IPS DF 6.9 (cell line): ENCODE results near the gene TPM2.

Experiments used
- DNase-seq: peaks from one replicate; pipeline ENCODE4 v3.0.0-alpha.2; 2013; ENCODE audit warnings: low read depth, low spot score
- H3K27ac ChIP-seq: one replicate; pipeline ENCODE4 v1.5.1; 2013; ENCODE audit warnings: low read length, control low read depth
- H3K27me3 ChIP-seq: 2 replicates; pipeline ENCODE4 v1.6.1; 2013; ENCODE audit warnings: mild to moderate bottlenecking, low read length; ENCODE audit not compliant: control insufficient read depth, insufficient read depth
- H3K36me3 ChIP-seq: 2 replicates; pipeline ENCODE4 v1.6.1; 2013; ENCODE audit warnings: low read length; ENCODE audit not compliant: control insufficient read depth, insufficient read depth
- H3K4me1 ChIP-seq: 2 replicates; pipeline ENCODE4 v1.6.1; 2013; ENCODE audit warnings: low read length; ENCODE audit not compliant: control insufficient read depth, insufficient read depth
- H3K4me3 ChIP-seq: 2 replicates; pipeline ENCODE4 v1.5.1; 2013; ENCODE audit warnings: mild to moderate bottlenecking, low read length
- H3K9me3 ChIP-seq: 2 replicates; pipeline ENCODE4 v1.6.1; 2013; ENCODE audit warnings: low read length, inconsistent platforms; ENCODE audit not compliant: control insufficient read depth, insufficient read depth
- WGBS: extraction: QIAGEN DNeasy Blood & Tissue Kit; methylation state at CpG from one replicate; pipeline ENCODE4 v1.1.7; 2013; ENCODE audit warnings: mixed read lengths, missing lambda C conversion rate; ENCODE audit not compliant: insufficient read length, insufficient coverage; 5-methylcytosine and 5-hydroxymethylcytosine counted together

TPM2 gene

DNA sequence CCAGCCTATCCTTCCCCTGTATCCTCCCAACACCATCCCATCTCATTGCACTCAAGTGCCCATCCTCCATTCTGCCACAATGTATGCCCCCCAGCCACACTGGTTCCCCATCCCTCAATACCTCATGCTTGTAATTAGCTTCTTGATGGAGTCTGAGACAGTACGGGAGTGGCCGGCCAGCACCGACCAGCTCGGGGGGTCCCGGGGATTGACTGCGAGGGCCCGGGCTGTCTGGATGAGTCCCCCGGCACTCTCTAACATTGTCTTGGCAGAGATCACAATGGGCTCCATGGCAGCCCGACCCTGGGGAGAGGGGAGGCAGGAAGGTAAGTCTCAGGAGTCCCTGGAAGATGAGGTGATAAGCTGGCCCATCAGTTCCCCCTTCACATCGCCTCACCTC lies 17.2 kb upstream of the TPM2 start:
- Histone ChIP-seq H3K27me3 (no peaks in the 10 kb centered on the region), H3K27ac (no peak overlapping the region), H3K9me3 (no peaks in the 10 kb centered on the region), H3K4me3 (no peak overlapping the region), H3K4me1 (no peaks in the 10 kb centered on the region), H3K36me3 (peaks cover 63% of the 10 kb centered on the region)
- no peak for DNase-seq
- no CpG with 5 or more reads among the region's 10 CpGs for WGBS

DNA sequence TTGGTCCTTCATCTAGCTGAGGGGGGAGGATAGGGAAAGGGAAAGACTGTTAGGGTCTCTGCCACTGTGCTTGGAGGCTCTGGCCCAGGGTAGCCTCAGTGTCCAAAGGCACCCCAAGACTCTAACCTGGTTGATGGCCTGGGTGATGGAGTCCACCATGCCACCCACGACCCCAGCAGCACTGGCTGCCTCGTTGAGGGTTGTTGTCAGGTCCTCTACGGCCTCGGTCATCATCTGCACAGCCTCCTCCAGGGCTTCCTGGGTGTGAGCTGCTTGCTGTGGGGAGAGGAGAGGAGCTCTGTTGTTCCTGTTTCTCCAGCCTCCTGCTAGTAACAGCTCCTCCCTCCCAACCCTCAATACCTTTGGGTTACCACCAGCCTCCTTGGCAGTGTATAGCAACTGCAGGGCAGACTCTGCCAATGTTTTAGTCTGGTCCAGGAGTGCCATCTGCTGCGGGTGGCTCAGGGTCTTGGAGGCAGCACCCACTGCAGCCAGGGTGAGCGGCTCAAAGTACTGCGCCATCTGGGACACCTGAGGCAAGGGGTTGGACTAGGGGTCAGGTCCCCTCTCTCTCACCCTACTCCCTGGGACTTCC lies 16.2 kb upstream of the TPM2 start:
- no peaks in the 10 kb centered on the region for H3K27me3 ChIP-seq
- no peaks in the 10 kb centered on the region for H3K4me1 ChIP-seq
- H3K9me3 ChIP-seq: no peaks in the 10 kb centered on the region
- H3K4me3 ChIP-seq: no peak overlapping the region
- no CpG with 5 or more reads among the region's 7 CpGs for whole genome bisulfite sequencing
- H3K27ac ChIP-seq: no peak overlapping the region
- H3K36me3 ChIP-seq: peaks cover 56% of the 10 kb centered on the region
- no peak for DNase-seq

DNA sequence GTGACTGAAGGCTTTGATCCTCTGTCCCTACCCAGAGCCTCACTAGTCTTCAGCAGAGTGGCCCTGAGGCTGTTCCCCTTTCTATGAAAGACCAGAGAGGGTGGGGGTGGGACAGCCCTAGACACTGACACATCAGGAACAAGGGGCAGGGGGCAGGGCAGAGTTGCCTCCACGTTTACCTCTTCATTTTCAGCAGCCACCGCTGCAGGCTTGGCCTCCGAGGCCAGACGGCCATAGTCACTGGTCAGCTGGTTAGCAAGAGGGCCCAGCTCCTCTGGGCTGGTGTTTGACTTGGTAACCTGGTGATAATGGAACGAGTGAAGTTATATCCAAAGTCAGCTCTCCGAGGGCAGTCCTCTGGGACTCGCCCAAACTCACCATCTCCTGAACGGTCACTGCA lies 15.6 kb upstream of the TPM2 start:
- peaks cover 51% of the 10 kb centered on the region for H3K36me3 ChIP-seq
- no peaks in the 10 kb centered on the region for H3K9me3 ChIP-seq
- H3K27ac ChIP-seq: no peak overlapping the region
- H3K4me3 ChIP-seq: no peak overlapping the region
- no peaks in the 10 kb centered on the region for H3K4me1 ChIP-seq
- no peak for DNase-seq
- no CpG with 5 or more reads among the region's 8 CpGs for WGBS
- no peaks in the 10 kb centered on the region for H3K27me3 ChIP-seq

DNA sequence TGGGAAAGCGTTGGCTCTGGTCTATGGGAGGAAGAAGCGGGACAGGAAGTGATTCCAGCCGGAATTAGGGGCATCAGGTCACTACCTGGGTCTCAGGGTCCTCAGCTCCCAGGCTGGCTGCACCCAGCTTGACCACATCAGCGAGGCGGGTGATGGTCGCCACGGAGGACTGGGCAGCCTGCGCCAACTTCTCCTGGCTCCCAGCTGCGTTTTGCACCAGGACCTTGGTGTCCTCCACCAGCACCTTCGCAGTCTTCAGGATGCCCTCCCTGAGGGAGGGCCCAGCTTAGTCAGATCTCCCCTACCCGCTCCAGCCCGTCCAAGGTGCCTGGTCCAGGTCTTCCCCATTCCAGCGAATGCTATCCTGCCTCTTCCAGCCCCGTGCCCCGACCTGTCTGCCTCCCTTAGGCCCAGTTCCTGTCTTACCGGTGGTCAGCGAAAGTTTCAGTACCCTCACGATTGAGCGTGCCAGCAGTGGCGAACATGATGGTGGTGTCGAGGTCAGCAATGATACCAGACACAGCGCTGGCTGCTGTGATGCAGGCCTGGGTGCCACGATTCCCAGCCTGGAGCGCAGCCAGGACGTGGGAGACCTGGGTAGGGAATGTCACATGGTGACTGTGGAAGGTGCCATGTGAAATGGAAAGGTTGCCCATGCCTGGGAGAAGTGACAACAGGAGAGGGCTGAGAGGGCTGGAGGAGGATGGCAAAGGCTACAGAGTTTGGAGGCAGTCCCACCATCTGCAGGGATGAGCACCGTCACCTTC lies 14.4 kb upstream of the TPM2 start:
- H3K27ac ChIP-seq: no peak overlapping the region
- H3K9me3 ChIP-seq: no peaks in the 10 kb centered on the region
- no peak for DNase-seq
- H3K4me3 ChIP-seq: no peak overlapping the region
- H3K27me3 ChIP-seq: no peaks in the 10 kb centered on the region
- peaks cover 62% of the 10 kb centered on the region for H3K36me3 ChIP-seq
- no CpG with 5 or more reads among the region's 26 CpGs for WGBS
- H3K4me1 ChIP-seq: no peaks in the 10 kb centered on the region; the same call in 1 of the 2 replicates

DNA sequence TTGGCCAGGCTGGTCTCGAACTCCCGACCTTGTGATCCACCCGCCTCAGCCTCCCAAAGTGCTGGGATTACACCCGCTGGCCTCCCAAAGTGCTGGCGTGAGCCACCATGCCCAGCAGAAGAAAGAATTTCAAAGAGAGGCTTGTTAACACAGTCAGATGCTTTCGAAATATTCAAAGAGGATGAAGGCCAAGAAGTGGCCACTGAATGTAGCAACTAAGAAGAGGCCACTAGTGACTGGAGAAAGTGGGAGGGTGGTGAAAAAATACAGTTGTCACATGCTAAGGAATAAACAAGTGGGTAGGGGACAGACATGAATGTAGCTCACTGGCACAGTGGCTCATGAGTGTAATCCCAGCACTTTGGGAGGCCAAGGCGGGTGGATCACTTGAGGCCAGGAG lies 13.0 kb upstream of the TPM2 start:
- peaks cover 71% of the 10 kb centered on the region for H3K36me3 ChIP-seq
- WGBS: no CpG with 5 or more reads among the region's 7 CpGs
- DNase-seq: no peak

DNA sequence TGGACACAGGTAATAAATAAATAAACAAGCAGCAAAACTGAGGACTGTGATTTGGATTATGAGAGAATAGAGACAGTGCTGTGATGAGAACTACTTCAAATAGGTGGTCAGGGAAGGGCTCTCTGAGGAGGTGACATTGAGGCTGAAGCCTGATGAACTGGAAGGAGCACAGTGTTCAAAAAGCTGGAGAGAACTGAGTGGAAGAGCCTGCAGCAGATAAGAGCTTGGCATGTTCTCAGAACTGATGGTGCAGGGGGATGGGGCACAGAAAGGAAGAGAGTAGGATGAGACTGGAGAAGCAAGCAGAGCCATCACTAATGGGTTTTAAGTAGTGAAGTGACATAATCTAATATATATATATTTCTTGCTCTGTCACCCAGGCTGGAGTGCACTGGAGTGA lies 11.2 kb upstream of the TPM2 start:
- no peak for DNase-seq
- peaks cover 57% of the 10 kb centered on the region for H3K36me3 ChIP-seq
- no peak overlapping the region for H3K27ac ChIP-seq
- H3K4me3 ChIP-seq: no peak overlapping the region
- no peaks in the 10 kb centered on the region for H3K27me3 ChIP-seq
- no peaks in the 10 kb centered on the region for H3K9me3 ChIP-seq
- H3K4me1 ChIP-seq: no peaks in the 10 kb centered on the region; the same call in 1 of the 2 replicates

More for the DNA sequence above, 13.0 kb upstream of the TPM2 start:
- Histone ChIP-seq H3K4me1 (no peaks in the 10 kb centered on the region; the same call in 1 of the 2 replicates), H3K9me3 (no peaks in the 10 kb centered on the region), H3K4me3 (no peak overlapping the region), H3K27ac (no peak overlapping the region), H3K27me3 (no peaks in the 10 kb centered on the region)

DNA sequence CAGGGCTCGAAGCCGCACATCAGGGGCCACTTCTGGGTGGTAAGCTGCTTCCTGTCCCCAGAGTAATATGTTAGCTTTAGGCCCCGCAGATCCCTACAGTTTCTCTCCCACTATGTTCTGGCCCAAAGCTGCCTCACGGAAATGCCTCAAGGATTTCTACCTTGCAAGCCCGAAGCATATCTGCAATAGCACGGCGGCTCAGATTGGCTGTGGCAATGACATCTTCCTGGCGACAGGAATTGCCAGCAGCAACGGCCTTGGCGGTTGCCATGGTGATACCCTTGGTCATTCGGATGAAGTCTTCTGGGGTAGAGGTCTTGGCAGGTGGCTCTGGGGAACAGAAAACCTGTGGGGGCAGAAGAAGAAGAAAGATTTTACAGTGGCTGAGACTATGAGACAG lies 10.3 kb upstream of the TPM2 start:
- WGBS: no CpG with 5 or more reads among the region's 11 CpGs
- DNase-seq: no peak
- Histone ChIP-seq H3K9me3 (no peaks in the 10 kb centered on the region), H3K4me1 (no peaks in the 10 kb centered on the region; the same call in 1 of the 2 replicates), H3K4me3 (no peak overlapping the region), H3K36me3 (peaks cover 49% of the 10 kb centered on the region), H3K27ac (no peak overlapping the region), H3K27me3 (no peaks in the 10 kb centered on the region)

DNA sequence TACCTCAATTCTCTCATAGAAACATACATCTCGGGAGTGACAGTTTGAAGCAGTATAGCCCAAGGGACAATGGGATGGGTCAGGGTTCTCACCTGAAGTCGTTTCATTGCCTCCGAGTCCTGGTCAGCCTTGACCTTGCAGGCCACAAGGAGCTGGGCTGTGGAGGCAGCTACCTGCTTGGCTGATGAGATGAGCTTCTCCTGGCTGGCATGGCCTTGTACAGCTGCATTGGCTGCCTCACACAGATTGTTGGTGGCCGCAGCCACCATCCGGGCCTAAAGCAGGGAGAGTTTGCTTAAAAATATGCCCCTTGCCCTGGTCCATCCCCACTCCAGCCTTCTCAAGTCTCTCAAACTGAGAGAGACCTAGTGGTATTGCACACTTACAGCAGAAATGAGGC lies 8.5 kb upstream of the TPM2 start:
- Histone ChIP-seq H3K27ac (no peak overlapping the region), H3K4me3 (no peak overlapping the region), H3K9me3 (no peaks in the 10 kb centered on the region), H3K36me3 (peaks cover 33% of the 10 kb centered on the region), H3K27me3 (no peaks in the 10 kb centered on the region), H3K4me1 (no peaks in the 10 kb centered on the region; the same call in 1 of the 2 replicates)
- no CpG with 5 or more reads among the region's 5 CpGs for WGBS
- DNase-seq: no peak

DNA sequence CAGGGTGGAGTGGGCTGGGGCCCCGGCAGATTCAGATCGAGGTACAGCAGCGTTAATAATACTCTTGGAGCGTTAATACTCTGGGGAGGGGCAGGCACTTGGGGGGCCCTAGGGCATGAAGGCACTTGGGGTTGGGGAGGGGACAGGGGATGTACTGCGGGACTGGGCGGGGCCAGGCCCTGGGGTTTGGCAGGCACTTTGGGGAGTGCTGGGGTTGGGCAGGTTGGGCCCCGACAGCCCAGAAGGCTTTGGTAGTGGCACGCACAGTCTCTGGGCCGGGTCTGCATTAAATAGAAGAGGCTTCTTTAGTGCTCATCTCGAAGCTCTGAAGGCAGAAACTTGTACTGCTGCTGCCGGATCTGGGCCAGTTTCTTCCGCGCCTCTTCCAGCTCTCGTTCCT lies 7.8 kb upstream of the TPM2 start:
- Histone ChIP-seq H3K27ac (no peak overlapping the region), H3K9me3 (no peaks in the 10 kb centered on the region), H3K4me1 (no peaks in the 10 kb centered on the region; the same call in 1 of the 2 replicates), H3K36me3 (peaks cover 31% of the 10 kb centered on the region), H3K27me3 (no peaks in the 10 kb centered on the region), H3K4me3 (no peak overlapping the region)
- no CpG with 5 or more reads among the region's 14 CpGs for WGBS
- no peak for DNase-seq

DNA sequence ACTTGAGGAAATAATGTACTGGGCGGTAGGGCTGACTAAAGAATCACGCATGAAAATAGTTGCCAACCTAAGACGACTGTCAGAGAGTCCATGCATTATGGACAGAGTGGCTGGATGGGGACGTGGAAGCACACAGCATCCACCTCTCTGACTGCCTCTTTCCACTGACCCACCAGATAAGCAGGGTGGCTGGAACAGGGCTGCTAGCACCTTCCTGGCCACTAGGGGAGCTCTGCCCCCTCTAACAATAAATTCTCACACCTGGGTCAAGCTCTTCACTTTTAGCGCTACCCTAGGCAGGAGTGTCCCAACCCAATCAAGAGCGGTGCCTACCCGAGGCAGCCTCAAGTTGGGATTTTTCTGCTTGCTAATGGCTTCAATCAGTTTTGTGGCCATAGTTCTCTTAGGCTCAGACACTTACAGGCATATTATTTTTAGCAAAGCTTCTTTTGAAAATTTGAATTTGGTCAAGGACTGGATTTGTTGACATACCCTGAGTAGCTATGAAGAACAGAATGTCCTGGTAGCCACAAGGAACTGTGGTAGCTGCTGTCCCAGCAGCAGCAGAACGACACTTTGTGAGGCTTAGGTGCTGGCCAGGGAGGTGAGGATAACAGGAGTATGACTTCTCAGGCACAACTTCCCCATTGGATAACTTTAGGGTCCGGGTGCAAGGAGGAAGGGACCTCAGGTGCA lies 6.9 kb upstream of the TPM2 start:
- no peak for DNase-seq
- no peak overlapping the region for H3K27ac ChIP-seq
- H3K4me3 ChIP-seq: no peak overlapping the region
- H3K36me3 ChIP-seq: peaks cover 27% of the 10 kb centered on the region
- H3K27me3 ChIP-seq: no peaks in the 10 kb centered on the region
- H3K9me3 ChIP-seq: no peaks in the 10 kb centered on the region
- WGBS: no CpG with 5 or more reads among the region's 9 CpGs
- no peaks in the 10 kb centered on the region; the same call in 1 of the 2 replicates for H3K4me1 ChIP-seq
